SW 1271 (cell line): ENCODE measurements around the gene ASPHD2.
"Not testable (repeated sequence)": the region's sequence is repeated elsewhere in the genome, so short reads cannot be mapped to it uniquely, and the experiment has no call there.

Experiments
- DNase-seq, 2 experiments: peaks; one replicate each; lab custom pipeline; 2025; lab: John Stamatoyannopoulos, UW

The ASPHD2 gene

DNA sequence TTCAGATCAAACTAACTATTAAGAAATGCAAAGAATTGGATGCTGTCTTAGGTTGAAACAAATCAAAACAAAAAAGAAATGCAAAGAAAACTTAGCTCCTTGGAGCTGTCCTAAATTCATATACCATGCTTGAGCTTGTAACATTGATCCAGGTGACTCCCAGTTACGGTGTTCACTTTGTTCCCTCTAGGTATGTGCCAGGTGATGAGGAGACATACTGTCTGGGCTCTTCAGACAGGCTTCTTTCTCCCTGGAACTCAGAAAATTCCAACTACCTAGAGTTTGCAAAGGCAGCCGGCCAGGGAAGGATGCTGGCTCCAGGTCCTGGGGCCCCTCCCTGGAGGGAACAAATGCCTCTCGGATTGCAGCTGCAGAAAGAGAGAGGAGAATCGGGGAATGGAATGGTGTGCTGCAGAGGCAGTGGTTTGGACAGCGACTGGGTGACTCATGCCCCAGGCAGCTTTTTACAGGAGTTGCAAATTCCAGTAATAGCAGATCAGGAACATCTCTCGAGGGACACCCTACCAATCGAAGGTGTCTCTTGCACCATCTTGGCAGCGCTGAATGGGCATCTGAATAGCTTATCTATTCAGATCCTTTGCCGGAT lies 12.3 kb upstream of the ASPHD2 start:
- DNase-seq: peak in 1 of 2 experiments; percentile 45

DNA sequence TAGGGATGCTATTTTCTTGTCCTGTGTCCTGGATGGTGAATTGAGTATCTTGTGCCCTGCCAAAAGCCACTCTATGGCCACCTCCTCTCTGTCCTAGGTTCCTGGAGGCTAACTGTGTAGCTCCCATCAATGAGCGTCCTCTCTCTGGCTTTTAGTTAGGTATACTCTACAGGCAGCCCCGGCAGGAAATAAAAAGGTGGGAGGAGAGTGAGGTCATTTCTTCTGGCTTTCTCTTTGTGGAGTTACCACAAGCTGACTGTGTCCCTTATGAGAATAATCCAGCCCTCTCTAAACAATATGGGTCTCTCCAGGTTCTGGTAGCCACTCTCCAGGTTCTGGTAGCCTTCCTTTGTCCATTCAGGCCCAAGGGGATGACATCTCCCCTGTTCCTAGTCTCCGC lies 11.7 kb upstream of the ASPHD2 start:
- DNase-seq: no peak

DNA sequence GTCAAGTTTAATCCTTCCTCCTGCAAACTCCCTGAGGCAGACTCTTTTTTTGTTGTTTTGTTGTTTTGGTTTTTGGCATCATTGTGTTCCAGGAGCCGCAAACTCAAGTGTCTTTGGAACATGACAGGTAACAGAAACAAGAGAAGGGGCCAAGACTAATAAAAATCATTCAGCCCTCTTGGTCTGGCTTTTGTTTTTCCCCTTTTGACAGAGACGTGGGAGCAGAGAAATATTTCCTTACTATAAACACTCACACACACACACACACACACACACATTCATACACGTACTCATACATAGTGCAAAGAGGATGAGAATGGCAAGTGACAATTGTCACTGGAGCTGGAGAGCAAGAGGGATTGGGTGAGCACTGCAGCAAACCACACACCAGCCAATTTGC lies 10.4 kb upstream of the ASPHD2 start:
- DNase-seq: no peak

DNA sequence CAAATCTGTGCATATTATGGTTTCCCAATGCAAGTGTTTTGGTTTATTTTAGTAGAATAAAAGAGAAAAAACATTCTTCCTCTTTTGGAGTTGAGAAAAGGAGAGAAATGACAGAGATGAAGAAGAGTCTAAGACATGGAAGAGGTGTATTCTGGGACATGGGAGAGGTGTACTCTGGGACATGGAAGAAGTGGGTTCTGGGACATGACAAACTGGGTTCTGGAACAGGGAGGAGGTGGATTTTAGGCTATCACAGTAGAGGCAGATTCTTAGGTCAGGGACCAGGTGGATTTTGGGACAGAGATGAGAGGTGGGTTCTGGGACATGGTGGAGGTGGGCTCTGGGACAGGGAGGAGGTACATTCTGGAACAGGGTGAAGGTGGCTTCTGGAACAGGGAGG lies 2.1 kb upstream of the ASPHD2 start:
- DNase-seq: no peak

DNA sequence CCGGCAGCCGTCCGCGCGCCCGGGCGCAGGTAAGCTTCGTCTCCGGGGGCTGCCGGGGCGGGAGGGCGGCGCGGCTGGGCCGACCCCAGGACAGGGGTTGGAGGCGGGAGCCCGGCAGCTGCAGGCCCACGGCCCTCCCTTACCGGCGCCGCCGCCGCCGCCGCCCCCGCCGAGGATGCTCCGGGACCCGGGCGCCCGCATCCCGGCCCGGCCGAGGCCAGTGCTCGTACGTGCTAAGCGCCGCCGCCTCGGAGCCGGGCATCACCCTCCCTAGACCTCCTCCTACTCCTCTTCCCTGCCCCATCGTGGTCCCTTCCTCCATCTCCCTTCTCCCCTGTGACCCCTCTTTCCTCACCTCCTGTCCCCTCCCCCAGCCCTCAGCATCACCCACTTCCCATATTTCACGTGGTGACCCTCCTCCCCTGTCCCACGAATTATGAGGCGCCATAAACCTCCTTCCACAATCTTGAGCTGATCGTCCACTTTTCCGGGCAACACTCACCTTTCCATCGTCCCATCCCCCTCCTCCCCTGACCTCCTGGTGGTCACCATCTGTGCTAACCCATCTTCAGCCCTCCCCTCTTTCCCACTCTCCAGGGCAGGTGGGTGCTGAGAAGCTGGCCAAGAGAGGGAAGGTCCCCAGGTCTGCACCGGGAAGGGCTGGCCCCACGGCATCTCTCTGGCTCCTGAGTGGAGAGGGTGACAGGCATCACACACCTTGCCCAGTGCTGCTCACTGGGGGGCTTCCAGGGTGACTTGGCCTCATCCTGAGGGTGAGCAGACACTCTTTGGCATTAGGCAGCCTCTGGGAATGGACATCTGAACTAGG lies 612 bp downstream of the ASPHD2 start:
- no peak for DNase-seq

DNA sequence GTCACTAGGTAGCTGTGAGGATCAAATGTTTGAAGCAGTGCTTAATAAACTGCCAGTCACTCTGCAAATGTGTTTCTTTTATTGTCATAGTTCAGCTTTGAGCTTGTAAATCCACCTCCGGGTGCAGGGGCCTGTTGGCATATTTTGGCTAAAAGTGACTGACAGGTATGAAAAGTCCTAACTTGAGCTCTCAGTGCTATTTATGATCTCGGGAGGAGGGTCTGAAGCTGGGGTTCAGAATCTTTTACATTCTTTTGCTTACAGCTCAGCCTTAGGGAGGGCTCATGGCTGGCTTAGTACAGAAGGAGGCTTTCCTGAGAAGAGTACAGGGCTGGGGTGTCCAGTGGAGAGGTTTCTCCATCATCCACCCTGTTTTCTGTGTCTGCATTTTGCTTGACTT lies 1.5 kb downstream of the ASPHD2 start:
- DNase-seq: no peak

DNA sequence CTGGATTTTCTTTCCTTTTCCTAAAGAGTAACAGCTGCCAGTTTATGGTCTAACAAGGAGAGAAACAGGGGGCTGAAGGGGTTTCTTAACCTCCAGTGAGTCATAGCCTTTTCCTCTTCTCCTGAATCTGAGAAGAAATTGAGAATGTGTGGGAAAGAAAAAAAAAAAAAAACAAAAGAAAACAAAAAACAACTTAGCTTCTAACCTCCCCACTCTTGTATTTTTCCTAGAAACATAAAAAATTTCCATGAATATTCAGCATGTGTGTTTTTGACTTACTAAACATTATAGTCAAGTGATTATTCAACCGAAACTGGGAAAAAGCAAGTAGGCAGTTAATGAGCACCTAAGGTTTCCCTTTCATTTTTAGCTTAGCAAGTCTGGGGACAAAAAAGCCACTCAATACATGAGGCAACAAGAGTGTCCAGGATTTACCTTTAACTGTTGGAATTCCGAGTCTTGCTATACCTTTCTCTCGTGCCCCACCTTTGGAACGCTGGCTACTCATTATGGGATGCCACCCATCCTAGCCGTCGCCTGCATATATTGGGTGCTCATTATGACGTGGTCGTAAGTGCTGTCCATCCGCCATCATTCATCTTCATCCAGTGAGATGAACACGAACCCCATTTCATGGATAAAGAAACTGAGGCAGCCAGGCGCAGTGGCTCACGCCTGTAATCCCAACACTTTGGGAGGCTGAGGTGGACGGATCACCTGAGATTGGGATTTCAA lies 2.4 kb downstream of the ASPHD2 start:
- no peak for DNase-seq

DNA sequence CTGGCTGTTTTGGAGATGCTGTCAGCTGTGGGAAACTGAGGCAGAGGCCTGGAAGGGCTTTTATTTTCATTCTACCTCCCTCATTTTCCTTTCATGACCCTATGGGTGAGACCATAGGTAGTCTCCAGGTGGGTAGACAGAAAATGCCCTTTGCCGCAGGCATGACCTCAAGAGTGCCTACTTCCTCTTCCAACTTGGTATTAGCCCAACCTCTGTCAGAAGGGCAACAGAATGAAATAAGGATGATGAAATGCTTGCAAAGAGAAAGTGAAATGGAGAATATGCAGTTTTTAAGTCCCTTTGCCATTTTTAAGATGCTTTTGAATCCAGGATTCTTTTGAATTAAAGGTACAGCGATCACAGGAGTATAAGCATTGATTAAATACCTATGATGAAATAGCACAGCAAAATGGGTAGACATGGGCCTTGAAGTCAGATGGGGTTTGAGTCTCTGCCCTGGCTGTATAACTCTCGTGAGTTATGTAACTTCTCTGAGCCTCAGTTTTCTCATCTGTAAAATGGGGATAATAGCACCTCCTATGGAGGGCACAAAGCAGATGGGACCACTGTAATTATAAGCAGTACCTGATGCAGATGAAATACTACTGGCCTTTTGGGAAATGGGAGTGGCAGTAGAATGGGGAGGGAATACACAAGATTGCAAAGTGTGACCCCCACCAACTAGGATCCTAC lies 3.7 kb downstream of the ASPHD2 start:
- DNase-seq: no peak

DNA sequence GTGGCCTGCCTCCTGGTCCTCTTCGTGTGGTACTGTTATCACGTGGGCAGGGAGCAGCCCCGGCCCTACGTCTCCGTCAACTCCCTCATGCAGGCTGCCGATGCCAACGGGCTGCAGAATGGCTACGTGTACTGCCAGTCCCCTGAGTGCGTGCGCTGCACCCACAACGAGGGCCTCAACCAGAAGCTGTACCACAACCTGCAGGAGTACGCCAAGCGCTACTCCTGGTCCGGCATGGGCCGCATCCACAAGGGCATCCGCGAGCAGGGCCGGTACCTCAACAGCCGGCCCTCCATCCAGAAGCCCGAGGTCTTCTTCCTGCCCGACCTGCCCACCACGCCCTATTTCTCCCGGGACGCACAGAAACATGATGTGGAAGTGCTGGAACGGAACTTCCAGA lies 4.7 kb downstream of the ASPHD2 start:
- no peak for DNase-seq

DNA sequence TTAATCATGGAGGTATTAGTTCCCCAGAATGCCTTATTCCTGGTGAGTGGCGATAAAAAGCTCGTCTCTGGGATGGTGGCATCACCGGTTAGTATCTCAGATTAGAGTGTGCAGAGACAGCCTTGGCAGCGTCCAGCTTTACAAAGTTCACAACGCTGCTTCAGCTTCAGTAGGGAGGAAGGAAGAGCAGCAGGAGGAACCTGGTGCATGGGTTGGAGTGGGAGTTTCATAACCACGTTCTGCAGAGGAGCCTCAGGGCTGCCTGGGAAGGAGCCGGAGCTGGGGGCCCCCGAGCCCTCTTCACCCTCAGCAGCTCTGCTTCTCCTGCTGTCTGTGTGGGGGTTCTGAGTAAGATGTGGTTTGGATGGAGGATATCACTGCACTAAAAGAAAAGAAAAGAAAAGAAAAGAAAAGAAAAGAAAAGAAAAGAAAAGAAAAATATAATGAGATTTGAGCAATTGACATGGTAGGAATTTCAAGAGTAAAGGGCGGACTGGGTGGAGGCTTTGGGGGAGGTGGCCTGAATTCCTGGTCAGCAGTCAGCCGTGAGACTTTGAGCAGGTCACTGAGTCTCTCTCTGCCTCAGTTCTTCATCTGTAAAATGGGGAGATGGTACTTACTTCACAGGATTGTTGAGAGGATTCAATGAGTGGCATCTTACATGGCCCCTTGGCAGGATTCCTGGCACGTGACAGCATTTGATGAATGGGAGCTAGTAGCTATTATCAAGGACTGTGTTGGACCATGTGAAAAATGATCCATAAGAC lies 6.5 kb downstream of the ASPHD2 start:
- no peak for DNase-seq

DNA sequence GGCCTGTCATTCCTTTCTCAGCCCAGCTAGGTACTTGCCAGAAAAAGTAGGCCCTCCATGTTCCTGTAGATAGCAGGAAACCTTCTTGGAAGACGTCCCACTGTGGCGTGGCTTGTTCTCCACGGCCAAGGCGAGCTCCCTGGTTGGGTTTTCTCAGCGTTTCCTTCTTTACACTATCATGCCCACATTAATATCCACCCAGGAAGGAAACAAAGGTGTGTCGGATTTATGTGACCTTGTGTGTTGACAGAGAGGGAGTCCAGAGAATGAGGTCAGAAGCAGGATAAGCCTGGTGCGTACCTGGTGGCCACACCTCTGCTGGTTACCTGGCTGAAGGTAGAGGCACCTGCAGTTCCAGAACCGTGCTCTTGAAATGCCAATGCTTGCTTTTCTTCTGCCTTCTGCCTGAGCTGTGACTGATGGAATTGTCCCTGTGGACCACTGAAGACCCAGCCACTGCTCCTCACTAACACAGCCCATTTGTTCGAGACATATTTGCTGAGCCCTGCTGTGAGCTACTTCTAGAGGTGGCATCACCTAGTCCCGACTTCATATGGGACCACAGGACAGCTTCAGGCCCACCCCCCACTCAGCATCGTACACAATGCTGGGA lies 7.9 kb downstream of the ASPHD2 start:
- no peak for DNase-seq

DNA sequence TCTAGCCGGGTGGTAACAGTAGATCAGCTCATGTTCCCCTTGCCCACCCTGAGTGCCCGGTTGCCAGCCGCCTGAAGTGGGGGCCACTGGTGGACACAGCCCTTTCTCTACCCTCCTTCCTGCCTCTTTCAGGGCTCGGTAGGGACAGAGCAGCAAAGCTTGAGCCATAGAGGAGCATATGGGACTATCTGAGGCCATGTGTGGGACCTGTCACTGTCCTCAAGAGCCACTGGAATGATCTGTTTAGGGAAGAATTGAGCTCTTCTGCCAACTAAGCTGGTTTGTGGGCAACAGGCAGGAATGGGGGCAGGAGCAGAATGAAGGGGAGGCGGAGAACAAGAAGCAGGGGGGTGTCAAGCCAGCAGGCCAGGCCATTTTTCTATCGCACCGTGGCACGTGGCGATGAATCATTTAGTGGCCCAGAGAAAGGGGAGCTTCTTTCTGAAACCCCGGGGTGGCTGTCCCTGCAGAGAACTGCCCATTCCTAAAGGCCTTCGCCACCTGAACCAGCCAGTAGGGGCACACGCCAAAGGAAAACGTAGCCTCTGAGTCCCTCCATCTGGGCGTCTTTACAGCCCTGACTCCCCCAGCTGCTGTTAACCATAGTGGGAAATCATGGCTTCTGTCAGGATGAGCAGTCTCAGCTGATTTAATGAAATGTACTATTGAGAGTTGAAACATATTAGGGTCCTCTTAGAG lies 8.8 kb downstream of the ASPHD2 start:
- DNase-seq: no peak

DNA sequence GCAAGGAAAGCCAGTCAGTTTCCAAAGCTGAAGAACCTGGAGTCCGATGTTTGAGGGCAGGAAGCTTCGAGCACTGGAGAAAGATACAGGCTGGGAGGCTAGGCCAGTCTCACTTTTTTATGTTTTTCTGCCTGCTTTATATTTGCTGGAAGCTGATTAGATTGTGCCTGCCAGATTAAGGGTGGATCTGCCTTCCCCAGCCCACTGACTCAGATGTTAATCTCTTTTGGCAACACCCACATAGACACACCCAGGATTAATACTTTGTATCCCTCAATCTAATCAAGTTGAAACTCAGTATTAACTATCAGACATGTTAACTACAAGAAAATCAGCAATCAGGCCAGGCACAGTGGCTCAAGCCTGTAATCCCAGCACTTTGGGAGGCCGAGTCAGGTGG lies 9.7 kb downstream of the ASPHD2 start:
- not testable (repeated sequence) for DNase-seq

DNA sequence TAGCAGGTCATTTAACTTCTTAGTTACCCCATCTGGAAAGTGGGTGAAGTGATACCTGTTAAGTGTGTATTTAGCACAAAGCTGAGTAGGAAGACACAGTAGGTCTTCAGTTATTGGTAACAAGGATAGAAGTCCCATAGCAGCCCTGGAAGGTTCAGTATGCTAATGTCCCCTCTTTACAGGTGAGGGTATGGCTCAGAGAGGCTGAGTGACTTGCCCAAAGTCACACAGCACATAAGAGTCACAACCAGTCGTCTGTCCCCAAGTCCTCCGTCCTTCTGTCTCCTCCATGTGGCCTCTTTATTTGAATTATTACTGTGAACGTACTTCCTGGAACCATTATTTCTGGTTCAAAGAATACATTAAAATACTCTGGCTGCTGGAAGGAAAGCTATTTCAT lies 10.5 kb downstream of the ASPHD2 start:
- no peak for DNase-seq

DNA sequence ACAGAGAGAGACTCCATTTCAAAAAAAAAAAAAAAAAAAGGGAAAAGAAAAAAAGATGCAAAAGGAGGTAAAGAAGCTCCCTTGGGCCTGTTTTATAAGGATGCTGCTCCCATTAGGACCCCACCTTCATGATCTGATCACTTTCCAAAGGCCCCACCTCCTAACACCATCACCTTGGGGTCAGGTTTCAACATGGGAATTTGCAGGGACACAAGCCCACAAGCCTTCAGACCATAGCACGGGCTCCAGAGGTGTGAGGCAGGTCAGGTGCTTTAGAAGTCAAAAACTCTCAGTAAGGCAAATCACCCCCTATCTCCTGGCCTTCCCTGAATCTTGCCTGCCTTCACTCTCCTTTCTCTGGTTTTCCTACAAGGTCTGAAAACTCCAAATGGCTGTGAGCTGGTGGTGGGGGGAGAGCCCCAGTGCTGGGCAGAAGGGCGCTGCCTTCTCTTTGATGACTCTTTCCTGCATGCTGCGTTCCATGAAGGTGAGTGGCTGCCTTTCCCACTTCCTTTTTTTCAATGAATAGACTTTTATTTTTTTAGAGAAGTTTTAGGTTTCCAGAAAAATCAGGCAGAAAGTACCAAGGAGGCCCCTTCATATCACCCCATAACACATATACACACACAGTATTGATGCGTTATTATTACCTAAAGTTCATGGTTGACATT lies 13.2 kb downstream of the ASPHD2 start:
- DNase-seq: no peak

DNA sequence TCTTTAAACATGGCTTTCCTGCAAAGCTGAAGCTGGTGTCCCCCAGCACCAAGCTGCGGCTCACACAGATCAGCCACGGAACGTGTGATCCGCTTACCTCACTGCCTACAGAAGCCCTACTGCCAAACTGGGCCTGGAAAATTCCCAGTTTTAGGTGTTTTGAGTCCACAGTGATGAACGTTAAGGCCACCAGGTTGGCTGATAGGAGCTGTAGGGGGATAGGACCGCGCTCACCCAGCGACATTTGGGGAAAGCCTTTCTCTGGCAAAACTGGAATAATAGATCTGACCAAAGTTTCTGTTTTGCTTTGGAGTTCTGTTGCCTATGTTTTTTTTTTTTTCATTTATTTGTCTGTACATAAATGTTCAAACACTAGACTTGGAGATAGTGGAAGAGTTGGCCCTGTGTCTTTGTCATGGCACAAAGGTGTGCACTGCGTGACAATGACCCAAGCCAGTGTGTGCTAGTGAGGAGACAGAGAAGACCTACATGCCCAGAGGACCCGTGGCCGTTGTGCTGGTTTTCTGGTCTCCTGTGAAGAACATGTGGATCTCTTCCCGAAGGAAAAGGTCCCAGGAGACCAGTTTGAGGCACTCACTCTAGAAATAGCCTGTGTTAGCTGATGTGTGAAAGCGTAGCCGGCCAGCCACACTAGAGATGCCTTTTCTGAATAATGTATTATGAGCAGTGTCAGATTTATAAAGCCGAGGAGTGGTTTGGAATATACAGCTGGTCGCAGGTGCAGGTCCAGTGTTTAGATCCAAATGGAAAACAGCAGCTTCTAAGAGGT lies 15.0 kb downstream of the ASPHD2 start:
- DNase-seq: no peak

DNA sequence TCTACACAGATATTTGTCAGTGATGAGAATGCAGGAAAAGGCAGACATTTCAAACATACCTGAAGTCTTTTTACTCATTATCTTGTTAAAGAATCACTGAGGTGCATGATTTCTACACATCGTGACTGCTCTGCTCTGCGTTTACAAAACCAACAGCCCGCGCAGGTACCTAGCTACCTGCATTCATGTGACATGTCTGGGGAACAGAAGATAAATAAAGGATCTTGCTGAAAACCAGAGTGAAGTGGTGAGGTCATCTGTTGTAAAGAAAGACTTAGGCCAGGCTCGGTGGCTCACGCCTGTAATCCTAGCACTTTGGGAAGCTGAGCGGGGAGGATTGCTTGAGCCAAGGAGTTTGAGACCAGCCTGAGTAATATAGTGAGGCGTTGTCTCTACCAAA lies 15.7 kb downstream of the ASPHD2 start:
- no peak for DNase-seq

DNA sequence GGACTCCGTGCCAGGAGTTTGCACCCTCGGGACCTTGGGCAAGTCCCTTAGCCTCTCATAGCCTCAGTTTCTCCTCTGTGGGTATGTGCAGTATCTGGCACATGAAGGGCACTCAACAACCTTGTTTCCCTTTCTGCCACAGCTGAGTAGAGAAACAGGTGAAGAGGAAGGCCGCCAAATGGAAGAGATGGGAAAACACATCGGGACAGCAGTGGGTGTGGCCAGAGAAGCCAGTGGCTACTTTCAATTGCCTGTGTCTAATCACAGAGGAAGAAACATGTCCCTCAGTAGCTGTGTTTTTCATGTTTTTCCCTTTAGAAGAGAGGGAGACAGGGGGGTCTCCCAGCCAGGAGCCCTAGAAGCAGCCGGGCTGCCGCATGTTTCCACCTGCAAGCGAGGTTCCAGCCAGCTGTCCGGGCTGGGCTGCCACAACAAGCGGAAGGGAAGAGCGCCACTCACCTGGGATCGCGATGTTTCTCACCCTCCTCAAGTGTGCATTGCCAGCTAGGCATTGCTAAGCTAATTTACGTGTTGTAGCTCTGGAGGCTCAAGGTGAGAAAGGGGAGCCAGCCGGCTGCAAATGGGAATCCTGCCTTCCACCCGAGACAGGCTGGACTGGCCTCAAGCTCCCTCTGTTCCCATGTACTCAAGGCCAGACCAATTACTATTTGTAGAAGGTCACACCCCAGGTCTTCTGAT lies 16.7 kb downstream of the ASPHD2 start:
- no peak for DNase-seq
